HL-60 (cell line): ENCODE results near the gene DNAJC1.

Experiments
- DNase-seq, 2 experiments: peaks; one replicate each; pipeline ENCODE4 v3.0.0-alpha.2; 2010 to 2020; ENCODE audit warnings: low read depth in 1 of 2, low spot score in 1 of 2
- H3K27ac ChIP-seq: fragments of 250-450 bp; sonication (Bioruptor Pico); replicated peaks from 2 replicates; pipeline ENCODE4 v1.5.1; 2020; ENCODE audit warnings: mild to moderate bottlenecking, moderate library complexity
- H3K27me3 ChIP-seq: fragments of 250-450 bp; sonication (Bioruptor Pico); 2 replicates; pipeline ENCODE4 v1.5.1; 2021; ENCODE audit warnings: mild to moderate bottlenecking, moderate library complexity; ENCODE audit not compliant: insufficient read depth, poor library complexity, severe bottlenecking
- H3K4me3 ChIP-seq: replicated peaks from 2 replicates; pipeline ENCODE4 v1.5.1; 2011; ENCODE audit warnings: mild to moderate bottlenecking, control low read depth, low read length; ENCODE audit not compliant: insufficient read depth
- CTCF ChIP-seq: IDR thresholded peaks from one replicate; pipeline ENCODE4 v1.5.1; 2011; ENCODE audit warnings: low read length, control low read depth, inconsistent platforms; ENCODE audit not compliant: insufficient read depth
- GABPA ChIP-seq: IDR thresholded peaks from 2 replicates; pipeline ENCODE4 v1.6.1; 2012; ENCODE audit warnings: low read depth
- POLR2AphosphoS5 ChIP-seq: IDR thresholded peaks from 2 replicates; pipeline ENCODE4 v1.6.1; 2012; ENCODE audit warnings: low read depth
- REST ChIP-seq: IDR thresholded peaks from 2 replicates; pipeline ENCODE4 v1.6.1; 2012; ENCODE audit warnings: low read depth; ENCODE audit not compliant: insufficient replicate concordance
- SPI1 ChIP-seq: IDR thresholded peaks from 2 replicates; pipeline ENCODE4 v1.6.1; 2012; ENCODE audit warnings: low read depth, mild to moderate bottlenecking, borderline replicate concordance

Gene DNAJC1

GRCh38 chr10:21732067-21732772 is 271.3 kb downstream of the DNAJC1 start:
- no peaks in the 10 kb centered on the region for H3K27me3 ChIP-seq
- DNase-seq, result peak in 1 of 2 experiments; percentile 20
- H3K27ac ChIP-seq, result no peak overlapping the region
- no peak overlapping the region for H3K4me3 ChIP-seq
- TF ChIP-seq CTCF, result no peak
- no peak for TF ChIP-seq POLR2AphosphoS5
- no peak for TF ChIP-seq GABPA

GRCh38 chr10:21728618-21729017 is 274.9 kb downstream of the DNAJC1 start:
- TF ChIP-seq POLR2AphosphoS5 (no peak), GABPA (no peak), SPI1 (no peak), REST (no peak), CTCF (no peak)
- no peak overlapping the region for H3K4me3 ChIP-seq
- no peak overlapping the region for H3K27ac ChIP-seq
- no peak for DNase-seq
- no peaks in the 10 kb centered on the region for H3K27me3 ChIP-seq

- TF ChIP-seq CTCF, result no peak
- TF ChIP-seq POLR2AphosphoS5, result no peak
- no peak for TF ChIP-seq GABPA
- TF ChIP-seq REST, result no peak
- TF ChIP-seq SPI1, result no peak
- no peak overlapping the region for H3K27ac ChIP-seq
- no peak for DNase-seq
Observed at GRCh38 chr10:21727452-21728168, 275.9 kb downstream of the DNAJC1 start.

More at GRCh38 chr10:21727452-21728168, 275.9 kb downstream of the DNAJC1 start:
- H3K4me3 ChIP-seq, result no peak overlapping the region
- no peaks in the 10 kb centered on the region for H3K27me3 ChIP-seq
